Measurements from ENCODE around the gene DIP2A.

The DIP2A gene

DNA sequence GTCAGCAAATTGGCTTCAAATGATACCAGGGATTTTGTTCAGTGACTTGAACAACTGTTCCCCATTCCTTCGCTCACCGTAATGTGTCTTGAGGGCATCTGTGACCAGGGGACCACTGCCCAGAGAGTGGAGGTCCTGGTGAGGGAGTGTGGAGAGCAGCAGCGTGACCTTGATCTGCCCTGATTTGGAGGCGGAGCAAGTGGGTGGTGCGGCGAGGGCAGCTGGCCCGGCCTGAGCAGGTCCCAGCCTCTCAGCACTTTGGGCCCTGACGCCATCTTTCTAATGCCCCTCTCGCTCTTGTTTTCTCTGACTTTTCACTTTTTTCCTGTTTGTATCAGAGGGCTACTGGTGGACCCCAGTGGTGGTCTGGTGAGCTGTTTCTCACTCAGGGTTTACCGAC, 31.1 kb downstream of the DIP2A start:
- no peak for DNase-seq (ENCODE audit: low read depth)
- TF ChIP-seq, protein P1, sequence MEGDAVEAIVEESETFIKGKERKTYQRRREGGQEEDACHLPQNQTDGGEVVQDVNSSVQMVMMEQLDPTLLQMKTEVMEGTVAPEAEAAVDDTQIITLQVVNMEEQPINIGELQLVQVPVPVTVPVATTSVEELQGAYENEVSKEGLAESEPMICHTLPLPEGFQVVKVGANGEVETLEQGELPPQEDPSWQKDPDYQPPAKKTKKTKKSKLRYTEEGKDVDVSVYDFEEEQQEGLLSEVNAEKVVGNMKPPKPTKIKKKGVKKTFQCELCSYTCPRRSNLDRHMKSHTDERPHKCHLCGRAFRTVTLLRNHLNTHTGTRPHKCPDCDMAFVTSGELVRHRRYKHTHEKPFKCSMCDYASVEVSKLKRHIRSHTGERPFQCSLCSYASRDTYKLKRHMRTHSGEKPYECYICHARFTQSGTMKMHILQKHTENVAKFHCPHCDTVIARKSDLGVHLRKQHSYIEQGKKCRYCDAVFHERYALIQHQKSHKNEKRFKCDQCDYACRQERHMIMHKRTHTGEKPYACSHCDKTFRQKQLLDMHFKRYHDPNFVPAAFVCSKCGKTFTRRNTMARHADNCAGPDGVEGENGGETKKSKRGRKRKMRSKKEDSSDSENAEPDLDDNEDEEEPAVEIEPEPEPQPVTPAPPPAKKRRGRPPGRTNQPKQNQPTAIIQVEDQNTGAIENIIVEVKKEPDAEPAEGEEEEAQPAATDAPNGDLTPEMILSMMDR (IDR thresholded peaks at IDR 0.05; ENCODE audit: control insufficient read depth, insufficient read depth, low read depth, low read length, missing control alignments) = no peak
- H3K4me3 ChIP-seq (ENCODE audit: control insufficient read depth, low read depth, low read length) = no peak overlapping the region

GRCh38 chr21:46491553-46491952, 32.9 kb downstream of the DIP2A start:
- TF ChIP-seq, protein P1 (IDR thresholded peaks at IDR 0.05; ENCODE audit: control insufficient read depth, insufficient read depth, low read depth, low read length, missing control alignments) = no peak
- H3K4me3 ChIP-seq (ENCODE audit: control insufficient read depth, low read depth, low read length) = no peak overlapping the region
- no peak for DNase-seq (ENCODE audit: low read depth)

DNA sequence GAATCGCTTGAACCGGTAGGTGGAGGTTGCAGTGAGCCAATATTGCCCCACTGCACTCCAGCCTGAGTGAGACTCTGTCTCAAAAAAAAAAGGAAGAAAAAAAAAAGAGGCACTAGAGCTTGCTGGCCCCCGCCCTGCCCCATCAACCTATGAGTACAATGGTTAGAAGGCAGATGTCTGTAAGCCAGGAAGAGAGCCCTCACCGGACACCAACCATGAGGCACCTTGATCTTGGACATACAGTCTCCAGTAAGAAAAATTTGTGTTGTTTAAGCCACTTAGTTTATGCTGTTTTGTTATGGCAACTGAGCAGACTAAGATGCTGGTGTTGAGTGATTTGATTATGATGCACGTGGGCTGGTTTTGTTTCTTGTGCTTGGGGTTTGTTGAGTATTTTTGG, 34.2 kb downstream of the DIP2A start:
- TF ChIP-seq, protein P1 (IDR thresholded peaks at IDR 0.05; ENCODE audit: control insufficient read depth, insufficient read depth, low read depth, low read length, missing control alignments) = no peak
- no peak for DNase-seq (ENCODE audit: low read depth)
- H3K4me3 ChIP-seq (ENCODE audit: control insufficient read depth, low read depth, low read length) = no peak overlapping the region

GRCh38 chr21:46493828-46494227, 35.1 kb downstream of the DIP2A start:
- no peak overlapping the region for H3K4me3 ChIP-seq (ENCODE audit: control insufficient read depth, low read depth, low read length)
- DNase-seq (ENCODE audit: low read depth) = no peak
- TF ChIP-seq, protein P1 (IDR thresholded peaks at IDR 0.05; ENCODE audit: control insufficient read depth, insufficient read depth, low read depth, low read length, missing control alignments) = no peak

GRCh38 chr21:46498335-46499050, 39.8 kb downstream of the DIP2A start:
- TF ChIP-seq, protein P1 (IDR thresholded peaks at IDR 0.05; ENCODE audit: control insufficient read depth, insufficient read depth, low read depth, low read length, missing control alignments) = no peak
- no peak for DNase-seq (ENCODE audit: low read depth)
- H3K4me3 ChIP-seq (ENCODE audit: control insufficient read depth, low read depth, low read length) = no peak overlapping the region

GRCh38 chr21:46500224-46500861, 41.7 kb downstream of the DIP2A start:
- DNase-seq (ENCODE audit: low read depth) = no peak
- no peak overlapping the region for H3K4me3 ChIP-seq (ENCODE audit: control insufficient read depth, low read depth, low read length)
- TF ChIP-seq, protein P1 (IDR thresholded peaks at IDR 0.05; ENCODE audit: control insufficient read depth, insufficient read depth, low read depth, low read length, missing control alignments) = no peak

All from AG09309 (cell line).